ENCODE results near the gene NACC2. TPM values are rescaled to one million over a fixed set of nuclear protein-coding genes. Genes with fewer than 3 reads are reported as not detected.

NACC2 gene
- total RNA-seq, 4 donors from 2014 or later: 26.0 to 51.7 (median 43.5) TPM

DNA sequence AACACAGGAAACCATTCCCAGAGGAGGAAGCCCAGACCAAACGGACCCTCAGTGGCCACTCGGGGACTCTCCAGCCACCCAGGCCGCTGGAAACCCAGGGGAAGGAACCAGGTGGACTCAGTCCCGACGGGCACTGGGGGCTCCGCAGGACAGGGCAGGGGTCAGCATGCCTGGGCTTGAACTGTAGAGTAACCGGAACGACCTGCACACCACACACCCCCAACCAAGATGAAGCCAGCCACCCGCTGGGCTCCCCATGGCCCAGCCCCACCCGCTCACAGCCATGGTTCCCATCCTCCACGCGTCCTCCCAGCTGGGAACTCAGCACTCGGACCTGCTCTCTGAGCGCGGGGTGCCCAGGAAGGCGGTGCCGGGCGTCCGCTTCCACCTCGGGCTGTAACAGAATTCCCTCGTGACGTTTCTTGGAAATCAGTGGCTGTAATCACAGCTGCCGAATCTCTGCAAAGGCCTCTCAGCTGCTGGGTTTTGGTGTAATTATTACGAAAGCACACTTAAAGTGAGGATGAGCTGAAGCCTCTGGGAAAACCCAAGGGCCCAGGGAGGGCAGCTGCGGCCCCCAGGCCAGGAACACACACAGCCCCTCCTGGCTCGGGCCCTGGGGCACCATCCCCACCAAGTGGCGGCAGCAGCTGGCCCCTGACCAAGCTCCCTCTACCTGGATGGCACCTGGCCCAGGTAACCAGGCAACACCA lies 13.8 kb downstream of the NACC2 start:
- no peaks in the 10 kb centered on the region for H3K27me3 ChIP-seq
- H3K27ac ChIP-seq: peak overlapping the region; percentile 67 to 79 (median 74)
- DNase-seq (peak; percentile 42 to 73), ATAC-seq (peak; percentile 52 to 64)
- H3K9me3 ChIP-seq: no peaks in the 10 kb centered on the region
- H3K4me1 ChIP-seq: peaks cover 51 to 63% of the 10 kb centered on the region in 2 donors
- H3K4me3 ChIP-seq: peak overlapping the region in 2 of 4 donors; percentile 2 to 19
- intact Hi-C loops (cut with DNase I; ENCODE audit: low total_unique reads) (no loop called here), in situ Hi-C loops (cut with MboI; ENCODE audit: low sequenced_read_pairs in 4 of 4) (no loop called here)
- TF ChIP-seq, protein P1, sequence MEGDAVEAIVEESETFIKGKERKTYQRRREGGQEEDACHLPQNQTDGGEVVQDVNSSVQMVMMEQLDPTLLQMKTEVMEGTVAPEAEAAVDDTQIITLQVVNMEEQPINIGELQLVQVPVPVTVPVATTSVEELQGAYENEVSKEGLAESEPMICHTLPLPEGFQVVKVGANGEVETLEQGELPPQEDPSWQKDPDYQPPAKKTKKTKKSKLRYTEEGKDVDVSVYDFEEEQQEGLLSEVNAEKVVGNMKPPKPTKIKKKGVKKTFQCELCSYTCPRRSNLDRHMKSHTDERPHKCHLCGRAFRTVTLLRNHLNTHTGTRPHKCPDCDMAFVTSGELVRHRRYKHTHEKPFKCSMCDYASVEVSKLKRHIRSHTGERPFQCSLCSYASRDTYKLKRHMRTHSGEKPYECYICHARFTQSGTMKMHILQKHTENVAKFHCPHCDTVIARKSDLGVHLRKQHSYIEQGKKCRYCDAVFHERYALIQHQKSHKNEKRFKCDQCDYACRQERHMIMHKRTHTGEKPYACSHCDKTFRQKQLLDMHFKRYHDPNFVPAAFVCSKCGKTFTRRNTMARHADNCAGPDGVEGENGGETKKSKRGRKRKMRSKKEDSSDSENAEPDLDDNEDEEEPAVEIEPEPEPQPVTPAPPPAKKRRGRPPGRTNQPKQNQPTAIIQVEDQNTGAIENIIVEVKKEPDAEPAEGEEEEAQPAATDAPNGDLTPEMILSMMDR (IDR thresholded peaks at IDR 0.05 in 4 of 5, conservative IDR thresholded peaks at IDR 0.05 in 1 of 5): no peak
- peak in 1 of 2 donors; percentile 13 for TF ChIP-seq POLR2A (IDR thresholded peaks at IDR 0.05)
- peaks cover 0 to 4% of the 10 kb centered on the region in 2 donors for H3K36me3 ChIP-seq

DNA sequence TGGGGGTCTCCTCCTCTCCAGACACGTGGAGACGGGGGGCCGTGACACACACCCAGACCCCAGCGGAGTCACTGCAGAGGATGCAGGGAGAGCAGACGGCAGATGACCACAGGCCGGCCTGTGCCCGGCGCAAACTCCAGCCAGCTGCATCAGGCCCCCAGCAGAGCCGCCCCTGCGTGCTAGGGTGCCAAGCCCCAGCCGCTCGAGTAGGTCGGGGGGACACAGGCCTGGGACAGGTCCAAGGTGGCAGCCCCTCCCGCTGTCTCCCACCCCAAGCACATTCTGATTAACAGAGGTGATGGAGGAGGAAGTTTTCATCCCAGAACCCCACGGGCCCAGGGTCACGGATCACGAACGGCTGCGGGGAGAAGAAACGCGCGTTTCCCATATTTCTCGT lies 14.4 kb downstream of the NACC2 start:
- peak overlapping the region in 1 of 4 donors; percentile 2 for H3K4me3 ChIP-seq
- DNase-seq: peak in 1 of 2 donors; percentile 10

DNA sequence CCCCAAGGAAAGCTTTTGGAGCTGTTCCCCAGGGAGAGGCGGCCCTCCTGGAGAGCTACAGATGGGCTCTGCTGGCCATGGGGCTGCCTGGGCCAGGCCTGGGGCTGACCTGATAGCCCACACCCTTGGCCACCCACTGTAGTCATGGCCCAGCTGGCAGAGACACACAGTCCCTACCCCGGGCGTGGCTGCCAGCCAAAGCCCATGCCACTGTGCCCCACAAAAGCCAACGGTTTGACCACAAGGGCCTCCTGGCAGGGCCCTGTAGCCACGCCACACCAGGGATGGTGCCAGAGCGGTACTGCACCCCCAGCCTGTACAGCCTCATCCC lies 15.2 kb downstream of the NACC2 start:
- Histone ChIP-seq H3K36me3 (peaks cover 0 to 4% of the 10 kb centered on the region in 2 donors), H3K4me3 (no peak overlapping the region), H3K9me3 (no peaks in the 10 kb centered on the region), H3K4me1 (peaks cover 41 to 51% of the 10 kb centered on the region in 2 donors), H3K27ac (peak overlapping the region; percentile 67 to 79 (median 74)), H3K27me3 (no peaks in the 10 kb centered on the region)
- DNase-seq: peak in 1 of 2 donors; percentile 63
- intact Hi-C loops (cut with DNase I; ENCODE audit: low total_unique reads) (no loop called here), in situ Hi-C loops (cut with MboI; ENCODE audit: low sequenced_read_pairs in 4 of 4) (no loop called here)
- TF ChIP-seq, protein P1 (IDR thresholded peaks at IDR 0.05 in 4 of 5, conservative IDR thresholded peaks at IDR 0.05 in 1 of 5): peak in 1 of 5 experiments; percentile 26
- no peak for TF ChIP-seq POLR2A (IDR thresholded peaks at IDR 0.05)
- peak; percentile 15 to 60 for ATAC-seq

More for the DNA sequence above, 14.4 kb downstream of the NACC2 start:
- no peaks in the 10 kb centered on the region for H3K27me3 ChIP-seq
- TF ChIP-seq, protein P1 (IDR thresholded peaks at IDR 0.05 in 4 of 5, conservative IDR thresholded peaks at IDR 0.05 in 1 of 5): no peak
- TF ChIP-seq POLR2A (IDR thresholded peaks at IDR 0.05): no peak
- peaks cover 0 to 4% of the 10 kb centered on the region in 2 donors for H3K36me3 ChIP-seq
- H3K9me3 ChIP-seq: no peaks in the 10 kb centered on the region
- intact Hi-C loops (cut with DNase I; ENCODE audit: low total_unique reads): no loop called here
- ATAC-seq: no peak
- in situ Hi-C loops (cut with MboI; ENCODE audit: low sequenced_read_pairs in 4 of 4): no loop called here
- peak overlapping the region; percentile 67 to 79 (median 74) for H3K27ac ChIP-seq
- peaks cover 45 to 57% of the 10 kb centered on the region in 2 donors for H3K4me1 ChIP-seq

DNA sequence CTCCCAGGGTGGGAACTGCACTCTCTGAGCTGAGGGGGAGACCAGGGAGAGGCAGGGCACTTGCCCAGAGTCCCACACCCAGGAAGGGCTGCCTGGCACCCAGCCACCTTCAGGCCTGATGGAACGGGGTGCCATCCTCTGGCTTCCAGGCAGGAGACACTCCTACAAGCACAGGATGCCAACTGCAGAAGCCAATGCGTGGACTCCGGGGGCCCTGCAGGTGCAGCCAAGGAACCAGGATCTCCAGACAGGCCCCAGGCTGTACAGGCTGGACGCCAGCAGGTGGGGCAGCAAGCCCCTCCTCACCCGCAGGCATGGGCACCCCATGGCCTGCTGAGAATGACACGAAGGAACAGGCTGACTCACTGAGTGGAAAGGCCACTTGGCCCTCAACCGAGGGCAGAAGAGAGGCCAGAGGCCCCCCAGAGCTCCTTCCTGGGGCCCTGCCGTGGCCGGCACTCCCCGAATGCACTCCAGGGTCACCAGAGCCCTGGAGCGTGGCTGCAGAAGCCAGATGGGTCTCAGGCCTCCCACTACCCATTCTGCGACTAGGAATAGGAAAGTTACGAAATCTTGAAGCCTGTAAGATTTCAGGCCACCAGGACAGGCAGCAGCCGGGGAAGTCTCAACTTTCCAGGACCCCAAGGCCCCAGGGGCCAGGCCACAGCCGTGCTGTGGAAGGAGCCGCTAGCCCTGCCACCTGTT lies 15.7 kb downstream of the NACC2 start:
- Histone ChIP-seq H3K4me3 (no peak overlapping the region), H3K27ac (peak overlapping the region; percentile 67 to 79 (median 74)), H3K27me3 (no peaks in the 10 kb centered on the region), H3K4me1 (peaks cover 41 to 51% of the 10 kb centered on the region in 2 donors), H3K9me3 (no peaks in the 10 kb centered on the region), H3K36me3 (peaks cover 0 to 4% of the 10 kb centered on the region in 2 donors)
- DNase-seq (peak in 1 of 2 donors; percentile 23), ATAC-seq (peak in 1 of 2 donors; percentile 29)
- TF ChIP-seq, protein P1 (IDR thresholded peaks at IDR 0.05 in 4 of 5, conservative IDR thresholded peaks at IDR 0.05 in 1 of 5): no peak
- no peak for TF ChIP-seq POLR2A (IDR thresholded peaks at IDR 0.05)
- in situ Hi-C loops (cut with MboI; ENCODE audit: low sequenced_read_pairs in 4 of 4) (no loop called here), intact Hi-C loops (cut with DNase I; ENCODE audit: low total_unique reads) (no loop called here)

Measured in gastrocnemius medialis (tissue), 4 donors.